Subcutaneous adipose tissue (tissue), 4 donors: ENCODE results near the gene RALY. TPM values are rescaled to one million over a fixed set of nuclear protein-coding genes. Genes with fewer than 3 reads are reported as not detected.

Source experiments
- total RNA-seq, 4 donors: library from RNA; depleted of rRNA; stranded (reverse); fragments of >200 nt; gene quantifications; one replicate each; pipeline ENCODE4 v1.1.0, GENCODE V29; 2016
- TF ChIP-seq, protein P1 (sequence below): fragments of 450-650 bp; IDR thresholded peaks from one replicate; pipeline ENCODE4 v1.5.1; 2016; ENCODE audit warnings: low read depth, mild to moderate bottlenecking, control low read depth, antibody characterized with exemption, moderate library complexity

RALY gene
- total RNA-seq, 4 donors from 2014 or later, result 44.0 to 97.8 (median 91.5) TPM

DNA sequence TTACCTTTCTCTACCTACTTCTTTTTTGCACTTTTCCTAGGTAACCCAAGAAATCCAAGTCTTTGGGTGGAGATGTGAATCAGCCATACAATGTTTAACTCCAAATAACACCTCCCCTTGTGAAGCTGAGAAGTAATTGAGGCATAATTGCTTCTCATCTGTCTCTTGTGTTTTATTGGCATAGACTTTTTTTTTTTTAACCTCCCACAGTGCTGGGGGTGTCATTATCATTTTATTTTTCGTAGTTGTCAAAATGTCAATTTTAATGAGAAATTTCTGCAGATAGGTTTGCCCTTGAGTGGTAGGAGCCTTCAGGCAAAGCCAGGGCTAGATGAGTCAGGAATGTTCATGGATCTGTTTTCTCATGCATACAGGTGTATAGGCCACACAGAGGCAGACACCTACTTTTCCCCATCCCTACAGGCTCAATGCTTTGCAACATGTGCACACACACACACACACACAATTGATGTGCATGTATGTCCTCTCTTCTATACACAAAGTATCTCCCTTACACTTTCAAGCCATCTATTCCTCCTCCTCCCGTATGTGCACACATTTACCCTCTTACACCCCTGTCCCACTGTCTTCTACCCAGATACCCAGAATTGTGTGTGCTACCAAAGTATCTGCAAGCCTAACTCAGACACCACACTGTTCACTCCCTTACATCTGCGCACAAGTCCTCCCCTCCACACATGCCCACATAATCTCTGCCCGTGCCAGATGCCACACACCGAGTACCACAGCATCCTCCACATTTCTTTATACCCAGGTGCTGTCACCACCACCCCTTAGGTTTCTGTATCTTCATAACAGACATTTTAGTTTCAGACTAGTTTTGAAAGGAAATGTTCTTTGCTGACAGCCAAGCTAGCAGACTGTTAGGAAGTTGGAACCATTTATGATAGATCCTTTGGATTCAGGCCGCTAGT lies 22.0 kb downstream of the RALY start:
- TF ChIP-seq, protein P1, sequence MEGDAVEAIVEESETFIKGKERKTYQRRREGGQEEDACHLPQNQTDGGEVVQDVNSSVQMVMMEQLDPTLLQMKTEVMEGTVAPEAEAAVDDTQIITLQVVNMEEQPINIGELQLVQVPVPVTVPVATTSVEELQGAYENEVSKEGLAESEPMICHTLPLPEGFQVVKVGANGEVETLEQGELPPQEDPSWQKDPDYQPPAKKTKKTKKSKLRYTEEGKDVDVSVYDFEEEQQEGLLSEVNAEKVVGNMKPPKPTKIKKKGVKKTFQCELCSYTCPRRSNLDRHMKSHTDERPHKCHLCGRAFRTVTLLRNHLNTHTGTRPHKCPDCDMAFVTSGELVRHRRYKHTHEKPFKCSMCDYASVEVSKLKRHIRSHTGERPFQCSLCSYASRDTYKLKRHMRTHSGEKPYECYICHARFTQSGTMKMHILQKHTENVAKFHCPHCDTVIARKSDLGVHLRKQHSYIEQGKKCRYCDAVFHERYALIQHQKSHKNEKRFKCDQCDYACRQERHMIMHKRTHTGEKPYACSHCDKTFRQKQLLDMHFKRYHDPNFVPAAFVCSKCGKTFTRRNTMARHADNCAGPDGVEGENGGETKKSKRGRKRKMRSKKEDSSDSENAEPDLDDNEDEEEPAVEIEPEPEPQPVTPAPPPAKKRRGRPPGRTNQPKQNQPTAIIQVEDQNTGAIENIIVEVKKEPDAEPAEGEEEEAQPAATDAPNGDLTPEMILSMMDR, result no peak

DNA sequence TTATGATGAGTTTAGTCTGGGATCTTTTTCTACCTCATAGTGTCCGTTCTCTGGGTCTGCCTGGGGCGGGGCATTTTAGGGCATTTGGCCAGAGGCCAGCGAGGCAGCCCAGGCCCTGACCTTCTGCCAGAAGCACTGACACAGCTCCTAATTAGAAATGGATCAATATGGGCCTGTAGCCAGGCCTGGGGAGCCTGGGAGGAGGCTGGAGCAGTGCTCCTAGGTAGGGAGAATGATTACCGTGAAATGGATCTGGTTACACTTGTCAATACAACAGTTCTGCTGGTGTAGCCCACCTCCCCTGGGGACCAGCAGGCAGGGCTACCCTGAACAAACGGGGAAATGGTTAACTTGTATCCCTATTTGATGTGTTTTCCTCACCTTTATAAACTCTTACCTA lies 23.0 kb downstream of the RALY start:
- TF ChIP-seq, protein P1, result no peak

DNA sequence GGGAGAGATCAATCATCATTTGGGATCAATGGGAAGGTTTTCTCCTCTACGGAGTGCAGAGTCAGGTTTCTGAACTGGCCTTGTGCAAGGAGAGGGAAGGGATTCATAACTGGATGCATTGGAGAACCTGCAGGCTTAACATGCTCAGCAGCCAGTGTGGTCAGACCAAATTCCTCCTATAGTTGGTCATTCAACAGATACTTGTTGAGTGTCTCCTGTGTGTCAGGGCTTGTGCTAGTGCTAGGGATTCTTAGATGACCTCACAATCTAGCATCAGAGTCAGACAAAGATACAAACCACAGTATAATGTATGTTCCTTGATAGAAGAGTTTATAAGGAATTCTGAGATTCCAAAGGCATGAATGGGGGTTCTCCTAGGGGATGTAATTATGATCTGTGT lies 23.9 kb downstream of the RALY start:
- TF ChIP-seq, protein P1, result no peak

DNA sequence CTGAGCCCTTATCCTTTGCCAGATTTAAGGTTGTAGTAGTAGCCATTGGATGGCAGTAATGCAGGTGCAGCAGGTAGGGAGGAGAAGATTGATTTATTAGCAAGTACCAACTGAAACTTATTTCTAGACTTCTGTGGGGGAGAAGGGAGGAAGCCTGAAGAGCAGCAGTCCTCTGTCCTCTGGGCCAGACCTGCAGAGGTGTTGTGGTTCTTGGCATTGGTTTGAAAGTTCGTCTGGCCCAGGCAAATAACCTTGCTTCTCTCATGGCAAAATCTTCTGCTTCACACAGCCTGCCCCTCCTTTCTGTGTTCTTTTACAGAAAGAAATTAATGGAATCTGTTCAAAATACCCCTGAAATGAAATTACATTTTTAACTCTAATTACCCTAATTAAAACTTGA lies 24.5 kb downstream of the RALY start:
- TF ChIP-seq, protein P1, result no peak

DNA sequence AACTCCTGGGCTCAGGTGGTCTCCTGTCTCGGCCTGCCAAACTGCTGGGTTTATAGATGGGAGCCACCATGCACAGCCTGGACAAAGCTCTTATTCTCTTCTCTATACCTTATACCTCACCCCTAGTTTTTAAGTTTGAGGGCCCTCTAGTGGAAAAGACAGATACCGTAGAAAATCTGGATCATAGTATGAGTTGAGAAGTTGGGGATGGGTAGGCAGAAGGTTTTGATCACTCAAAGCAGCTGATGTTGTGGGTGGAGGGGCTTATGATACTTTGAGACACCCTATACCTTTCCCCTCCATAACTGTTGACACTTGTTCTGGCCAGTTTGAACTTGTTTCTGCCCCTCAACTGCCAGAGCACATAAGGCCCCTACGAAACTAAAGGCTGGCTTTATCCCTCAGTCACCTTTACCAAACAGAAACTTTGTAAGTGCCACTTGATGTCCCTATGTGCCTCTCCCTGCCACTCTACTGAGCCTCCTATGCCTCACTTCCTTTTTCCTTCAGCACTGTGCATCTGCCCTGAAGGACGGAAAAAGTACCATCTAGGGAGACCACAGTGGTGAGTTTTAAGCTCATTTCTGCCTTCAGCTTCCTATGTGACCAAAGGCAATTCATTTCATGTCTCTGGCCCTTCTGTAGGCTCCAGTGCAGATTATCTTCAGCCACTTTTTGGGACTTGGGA lies 28.6 kb downstream of the RALY start:
- TF ChIP-seq, protein P1, result no peak

DNA sequence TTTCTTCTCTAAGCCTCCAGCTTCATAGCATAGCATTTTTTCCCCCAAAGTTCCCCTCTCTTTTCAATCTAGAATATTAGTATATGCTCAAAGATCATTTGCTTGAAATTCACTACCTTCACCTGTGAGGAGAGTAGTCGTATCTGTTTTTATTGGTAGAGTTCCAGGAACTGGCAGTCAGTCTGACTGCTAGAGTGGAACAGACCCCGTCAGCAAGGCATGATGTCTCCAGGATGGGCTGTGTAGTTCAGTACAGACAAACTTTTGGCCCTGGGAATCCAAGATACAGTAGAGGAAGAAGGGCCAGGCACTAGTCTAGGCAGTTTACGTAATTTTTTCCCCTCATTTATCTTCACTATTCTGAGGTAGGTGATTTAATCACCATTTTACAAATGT lies 29.1 kb downstream of the RALY start:
- TF ChIP-seq, protein P1, result no peak

DNA sequence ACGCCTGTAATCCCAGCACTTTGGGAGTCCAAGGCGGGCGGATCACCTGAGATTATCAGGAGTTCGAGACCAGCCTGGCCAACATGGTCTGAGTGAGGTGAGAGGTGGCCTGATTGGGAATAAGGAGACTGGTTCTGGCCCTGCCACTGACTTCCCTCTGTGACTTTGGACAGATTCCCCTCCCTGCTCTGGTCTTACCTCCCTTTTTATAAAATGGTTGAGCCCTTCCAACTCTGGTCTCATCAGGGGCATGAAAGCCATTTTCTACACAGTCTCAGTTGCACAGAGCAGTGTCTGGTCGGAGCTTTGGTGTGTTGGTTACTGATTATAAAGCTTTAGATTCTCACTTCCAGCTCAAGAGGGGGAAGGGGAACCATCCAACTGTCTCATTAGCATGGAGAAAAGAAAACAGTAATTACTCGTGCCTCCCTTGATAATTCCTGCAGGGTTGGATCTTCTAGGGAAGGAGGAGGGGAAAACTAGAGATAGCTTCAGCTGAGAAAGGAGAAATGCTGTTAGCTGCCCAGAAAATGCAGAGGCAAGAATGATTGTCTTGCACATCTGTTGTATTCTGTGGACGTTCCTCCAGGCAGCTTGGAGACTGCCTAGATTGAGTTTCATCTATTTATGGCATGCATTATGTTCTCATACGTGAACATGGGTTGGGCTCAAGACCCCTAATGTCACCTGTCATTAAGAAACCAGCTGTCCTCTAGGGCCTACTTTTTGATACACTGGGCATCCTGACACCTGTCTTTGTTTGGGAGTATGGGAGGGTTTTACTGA lies 30.4 kb downstream of the RALY start:
- TF ChIP-seq, protein P1, result no peak
